ENCODE results near the gene NTRK2.
"Not testable (repeated sequence)": the region's sequence is repeated elsewhere in the genome, so short reads cannot be mapped to it uniquely, and the experiment has no call there.

The NTRK2 gene

GRCh38 chr9:84894859-84895258 is 225.3 kb downstream of the NTRK2 start:
- DNase-seq (ENCODE audit: low spot score): no peak

- DNase-seq (ENCODE audit: low spot score): no peak
Measured at GRCh38 chr9:84897362-84898094, 228.0 kb downstream of the NTRK2 start.

- DNase-seq (ENCODE audit: low spot score): no peak
Measured at GRCh38 chr9:84898188-84898587, 228.7 kb downstream of the NTRK2 start.

GRCh38 chr9:84898618-84899017 is 229.1 kb downstream of the NTRK2 start:
- not testable (repeated sequence) for DNase-seq (ENCODE audit: low spot score)

- no peak for DNase-seq (ENCODE audit: low spot score)
Measured at GRCh38 chr9:84899326-84899725, 229.8 kb downstream of the NTRK2 start.

- no peak for DNase-seq (ENCODE audit: low spot score)
Measured at GRCh38 chr9:84900421-84900820, 230.9 kb downstream of the NTRK2 start.

- no peak for DNase-seq (ENCODE audit: low spot score)
Measured at GRCh38 chr9:84903963-84904362, 234.4 kb downstream of the NTRK2 start.

GRCh38 chr9:84916769-84917168 is 247.2 kb downstream of the NTRK2 start:
- no peak for DNase-seq (ENCODE audit: low spot score)

GRCh38 chr9:84917366-84918070 is 248.0 kb downstream of the NTRK2 start:
- no peak for DNase-seq (ENCODE audit: low spot score)

GRCh38 chr9:84919440-84919839 is 249.9 kb downstream of the NTRK2 start:
- no peak for DNase-seq (ENCODE audit: low spot score)

- no peak for DNase-seq (ENCODE audit: low spot score)
Measured at GRCh38 chr9:84921175-84921574, 251.6 kb downstream of the NTRK2 start.

GRCh38 chr9:84922051-84922450 is 252.5 kb downstream of the NTRK2 start:
- no peak for DNase-seq (ENCODE audit: low spot score)

- no peak for DNase-seq (ENCODE audit: low spot score)
Measured at GRCh38 chr9:84924266-84924665, 254.7 kb downstream of the NTRK2 start.

GRCh38 chr9:84925225-84925872 is 255.8 kb downstream of the NTRK2 start:
- DNase-seq (ENCODE audit: low spot score): no peak

- DNase-seq (ENCODE audit: low spot score): no peak
Measured at GRCh38 chr9:84926793-84927192, 257.3 kb downstream of the NTRK2 start.

GRCh38 chr9:84928419-84928818 is 258.9 kb downstream of the NTRK2 start:
- no peak for DNase-seq (ENCODE audit: low spot score)

- no peak for DNase-seq (ENCODE audit: low spot score)
Measured at GRCh38 chr9:84929068-84929467, 259.5 kb downstream of the NTRK2 start.

- no peak for DNase-seq (ENCODE audit: low spot score)
Measured at GRCh38 chr9:84932915-84933527, 263.5 kb downstream of the NTRK2 start.

- no peak for DNase-seq (ENCODE audit: low spot score)
Measured at GRCh38 chr9:84935528-84936117, 266.1 kb downstream of the NTRK2 start.

GRCh38 chr9:84937180-84937579 is 267.7 kb downstream of the NTRK2 start:
- DNase-seq (ENCODE audit: low spot score): no peak

- DNase-seq (ENCODE audit: low spot score): no peak
Measured at GRCh38 chr9:84937581-84937980, 268.1 kb downstream of the NTRK2 start.

GRCh38 chr9:84939774-84940173 is 270.2 kb downstream of the NTRK2 start:
- DNase-seq (ENCODE audit: low spot score): no peak
